ENCODE results near the gene HOXC9. TPM values are rescaled to one million over a fixed set of nuclear protein-coding genes. Genes with fewer than 3 reads are reported as not detected.

HOXC9 gene
- total RNA-seq, 1 experiment from 2014 or later: 21.1 TPM

- CTCF ChIA-PET: interaction anchor here (0.5 to 1.8 kb wide), 2 partner anchors 10 to 702 kb away, joined by 3 to 19 read pairs; partner anchors contain the start of gene HOXC8
- TF ChIP-seq CTCF (conservative IDR thresholded peaks at IDR 0.05; ENCODE audit: low read depth, low read length) (peak; percentile 28; the same call in 1 of the 2 replicates), EZH2 (IDR thresholded peaks at IDR 0.05; ENCODE audit: borderline replicate concordance, low read depth, low read length, poor library complexity, severe bottlenecking) (no peak)
- Histone ChIP-seq H3K4me3 (ENCODE audit: low read depth, low read length, poor library complexity, severe bottlenecking) (peak overlapping the region; percentile 70), H3K36me3 (ENCODE audit: insufficient read depth, low read length, poor library complexity, severe bottlenecking) (peaks cover 9% of the 10 kb centered on the region), H3K27ac (ENCODE audit: low read depth, low read length, poor library complexity, severe bottlenecking) (peak overlapping the region; percentile 98), H3K4me1 (ENCODE audit: insufficient read depth, low read length, poor library complexity, severe bottlenecking) (peaks cover 70% of the 10 kb centered on the region), H3K9me3 (ENCODE audit: low read depth, low read length, poor library complexity, severe bottlenecking) (no peaks in the 10 kb centered on the region), H3K27me3 (replicated peaks; ENCODE audit: insufficient read depth, low read depth, low read length, poor library complexity) (no peaks in the 10 kb centered on the region)
- no peak for DNase-seq (ENCODE audit: low spot score)
- BruUV-seq (replicated peaks): TSS peak; percentile 20
- intact Hi-C loops (cut with micrococcal nuclease; ENCODE audit: unreplicated experiment): no loop called here
- POLR2A ChIA-PET (ENCODE audit: low non-redundant PET): interaction anchor here (1.1 kb wide), 1 partner anchor 11 kb away, joined by 5 read pairs; no protein-coding TSS in a partner anchor
Measured at GRCh38 chr12:53998900-53999236, 1.1 kb upstream of the HOXC9 start.

DNA sequence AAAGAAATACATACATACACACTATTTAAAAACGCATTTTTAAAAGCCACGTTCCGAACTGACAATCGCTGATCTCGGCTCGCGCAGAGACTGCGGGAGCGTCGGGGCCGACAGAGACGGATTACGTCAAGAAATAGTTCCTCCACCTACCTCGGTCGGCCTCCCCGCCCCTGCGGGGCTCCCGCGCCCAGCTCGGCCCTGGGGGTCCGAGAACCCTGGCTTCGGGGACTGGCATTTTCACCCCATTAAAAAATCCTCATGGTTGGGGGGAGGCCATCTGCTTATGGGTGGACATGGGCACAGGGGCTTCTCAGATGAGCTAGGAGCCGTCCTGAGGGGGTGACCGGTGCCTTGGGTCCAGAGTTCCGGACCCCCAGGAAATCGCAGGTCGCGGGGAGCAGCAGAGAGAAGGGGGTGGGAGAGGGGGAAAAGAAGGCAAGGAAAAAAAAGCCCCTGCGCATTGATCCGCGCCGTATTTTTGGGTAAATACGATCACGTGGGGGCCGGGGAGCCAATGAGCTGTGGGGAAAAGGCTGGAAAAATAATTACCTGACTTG lies 324 bp upstream of the HOXC9 start:
- H3K27ac ChIP-seq (ENCODE audit: low read depth, low read length, poor library complexity, severe bottlenecking): peak overlapping the region; percentile 97
- ChIA-PET CTCF (interaction anchor here (0.5 to 0.9 kb wide), 3 partner anchors 9 to 701 kb away, joined by 3 to 13 read pairs (median 3); partner anchors contain the start of genes HOXC10 and HOXC8), POLR2A (ENCODE audit: low non-redundant PET) (interaction anchor here (0.5 to 1.1 kb wide), 2 partner anchors 12 to 26 kb away, joined by 3 to 5 read pairs; no protein-coding TSS in a partner anchor)
- H3K4me1 ChIP-seq (ENCODE audit: insufficient read depth, low read length, poor library complexity, severe bottlenecking): peaks cover 66% of the 10 kb centered on the region
- TF ChIP-seq EZH2 (IDR thresholded peaks at IDR 0.05; ENCODE audit: borderline replicate concordance, low read depth, low read length, poor library complexity, severe bottlenecking) (no peak), CTCF (conservative IDR thresholded peaks at IDR 0.05; ENCODE audit: low read depth, low read length) (no peak)
- no TSS peak for BruUV-seq (replicated peaks)
- intact Hi-C loops (cut with micrococcal nuclease; ENCODE audit: unreplicated experiment): no loop called here
- no peaks in the 10 kb centered on the region for H3K9me3 ChIP-seq (ENCODE audit: low read depth, low read length, poor library complexity, severe bottlenecking)
- no peaks in the 10 kb centered on the region for H3K27me3 ChIP-seq (replicated peaks; ENCODE audit: insufficient read depth, low read depth, low read length, poor library complexity)
- H3K36me3 ChIP-seq (ENCODE audit: insufficient read depth, low read length, poor library complexity, severe bottlenecking): peaks cover 9% of the 10 kb centered on the region
- H3K4me3 ChIP-seq (ENCODE audit: low read depth, low read length, poor library complexity, severe bottlenecking): peak overlapping the region; percentile 70
- DNase-seq (ENCODE audit: low spot score): peak; percentile 94

- ChIA-PET CTCF (interaction anchor here (0.5 to 0.8 kb wide), 2 partner anchors 17 to 31 kb away, joined by 3 to 10 read pairs; partner anchors contain the start of gene HOXC10), POLR2A (ENCODE audit: low non-redundant PET) (no interaction called here)
- Histone ChIP-seq H3K9me3 (ENCODE audit: low read depth, low read length, poor library complexity, severe bottlenecking) (no peaks in the 10 kb centered on the region), H3K4me3 (ENCODE audit: low read depth, low read length, poor library complexity, severe bottlenecking) (peak overlapping the region; percentile 70), H3K27ac (ENCODE audit: low read depth, low read length, poor library complexity, severe bottlenecking) (peak overlapping the region; percentile 97), H3K36me3 (ENCODE audit: insufficient read depth, low read length, poor library complexity, severe bottlenecking) (peaks cover 9% of the 10 kb centered on the region), H3K4me1 (ENCODE audit: insufficient read depth, low read length, poor library complexity, severe bottlenecking) (peaks cover 66% of the 10 kb centered on the region), H3K27me3 (replicated peaks; ENCODE audit: insufficient read depth, low read depth, low read length, poor library complexity) (no peaks in the 10 kb centered on the region)
- intact Hi-C loops (cut with micrococcal nuclease; ENCODE audit: unreplicated experiment): no loop called here
- DNase-seq (ENCODE audit: low spot score): no peak
- no peak for TF ChIP-seq EZH2 (IDR thresholded peaks at IDR 0.05; ENCODE audit: borderline replicate concordance, low read depth, low read length, poor library complexity, severe bottlenecking)
- no peak for TF ChIP-seq CTCF (conservative IDR thresholded peaks at IDR 0.05; ENCODE audit: low read depth, low read length)
- BruUV-seq (replicated peaks): no TSS peak
Measured at GRCh38 chr12:54001283-54002187, 1.6 kb downstream of the HOXC9 start.
